GM19099 (cell line): Measurements from ENCODE around the gene KIAA0825.

Source experiments
- POLR2A ChIP-seq: IDR thresholded peaks from 3 replicates; pipeline ENCODE4 v1.6.1; 2011; ENCODE audit warnings: low read depth; ENCODE audit not compliant: insufficient read length; ENCODE audit errors: extremely low read depth

The KIAA0825 gene

DNA sequence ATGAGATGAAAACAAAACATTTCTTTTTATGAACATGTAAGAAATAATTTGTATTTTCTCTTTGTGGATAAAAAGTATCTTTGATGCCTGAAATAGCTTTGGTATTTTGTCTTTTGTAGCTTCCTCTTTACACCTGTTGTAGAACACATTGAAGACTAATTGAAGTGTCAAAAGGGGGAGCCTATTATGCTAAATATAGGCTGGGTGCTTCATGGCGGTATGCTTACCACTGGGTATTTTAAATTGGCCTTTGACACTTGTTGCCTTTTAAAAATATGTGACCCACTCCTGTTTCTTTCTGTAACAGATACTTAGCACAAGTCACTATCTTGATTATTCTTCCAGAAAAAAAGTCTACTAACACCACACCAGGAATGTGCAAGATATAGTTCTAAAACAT, 226.4 kb downstream of the KIAA0825 start:
- no peak for TF ChIP-seq POLR2A

DNA sequence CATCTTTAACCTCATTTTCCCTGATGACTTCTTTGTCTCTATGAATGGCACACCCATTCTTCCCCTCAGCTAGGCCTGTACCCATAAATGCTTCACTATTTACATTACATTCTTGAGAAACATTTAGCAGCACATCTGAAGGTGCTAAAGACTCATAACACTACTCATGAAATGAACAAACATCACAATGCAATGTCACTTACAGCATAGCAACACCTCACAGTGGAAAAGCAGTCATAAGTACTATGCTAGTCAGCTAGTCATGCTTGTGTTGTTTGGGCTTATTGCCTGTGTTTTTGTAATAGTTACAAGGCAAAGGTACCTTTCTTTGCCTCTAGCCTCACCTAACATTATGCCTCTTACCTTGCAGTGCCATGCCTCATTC, 228.9 kb downstream of the KIAA0825 start:
- TF ChIP-seq POLR2A: no peak

DNA sequence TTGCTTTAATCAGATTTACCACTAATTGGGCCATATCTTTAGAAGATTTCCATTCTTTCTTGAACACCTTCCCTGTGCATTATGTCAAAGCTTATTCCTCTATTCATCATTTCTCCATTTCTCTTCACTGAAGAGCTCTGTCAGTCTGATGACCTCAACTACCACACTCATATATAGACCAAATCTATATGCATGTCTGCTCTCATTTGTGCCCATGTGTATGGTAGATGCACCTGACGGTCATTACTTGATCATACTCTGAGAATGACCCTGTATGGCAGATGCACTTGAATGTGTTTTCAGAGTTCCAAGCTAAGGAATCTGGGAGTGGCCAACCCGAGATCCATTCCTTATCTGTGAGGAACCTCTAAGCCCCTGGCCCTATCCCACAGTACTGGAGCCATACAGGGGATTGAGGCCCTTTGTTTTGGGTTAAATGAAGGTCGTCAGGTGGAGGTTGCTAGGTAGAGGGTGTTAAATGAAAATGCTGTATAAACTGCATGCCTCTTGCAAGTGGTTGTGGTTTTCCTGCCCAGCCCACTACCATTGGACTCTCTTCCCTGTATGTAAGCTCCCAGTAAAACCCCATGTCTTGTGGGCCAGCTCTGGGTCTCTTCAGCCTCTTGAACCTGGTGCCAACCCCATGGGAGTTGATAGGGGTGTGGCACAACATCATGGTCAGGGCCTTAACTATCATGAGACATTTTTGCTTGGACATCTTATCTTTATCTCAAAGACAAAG, 229.5 kb downstream of the KIAA0825 start:
- no peak for TF ChIP-seq POLR2A

DNA sequence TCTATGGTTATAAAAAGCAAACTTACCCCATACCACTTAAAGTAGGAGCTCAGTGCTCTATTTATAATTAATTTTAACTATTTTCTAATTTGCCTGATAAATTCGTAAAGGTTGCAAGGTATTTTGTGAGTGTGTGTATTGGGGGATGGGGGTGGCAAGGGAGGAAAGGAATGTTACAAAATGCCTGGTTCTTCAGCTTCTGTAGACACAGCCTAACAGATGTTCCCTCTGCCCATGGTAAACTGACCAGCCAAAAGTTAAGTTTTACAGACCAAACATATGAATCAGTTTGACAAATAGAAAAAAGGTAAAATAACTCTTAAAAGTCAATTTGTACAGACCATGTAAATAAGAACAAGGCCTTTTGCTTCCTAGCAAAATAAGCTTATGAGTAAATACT, 232.6 kb downstream of the KIAA0825 start:
- TF ChIP-seq POLR2A: no peak

DNA sequence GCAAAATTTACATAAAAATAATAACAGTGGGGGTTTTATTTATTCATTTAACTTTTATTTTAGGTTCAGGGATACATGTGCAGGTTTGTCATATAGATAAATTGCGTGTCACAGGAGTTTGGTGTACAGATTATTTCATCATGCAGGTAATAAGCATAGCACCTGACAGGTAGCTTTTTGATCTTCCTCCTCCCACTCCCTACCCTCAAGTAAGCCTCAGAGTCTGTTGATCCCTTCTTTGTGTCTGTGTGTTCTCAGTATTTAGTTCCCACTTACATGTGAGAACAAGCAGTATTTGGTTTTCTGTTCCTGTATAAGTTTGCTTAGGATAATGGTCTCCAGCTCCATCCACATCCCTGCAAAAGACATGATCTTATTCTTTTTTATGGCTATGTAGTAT, 240.3 kb downstream of the KIAA0825 start:
- TF ChIP-seq POLR2A: no peak

DNA sequence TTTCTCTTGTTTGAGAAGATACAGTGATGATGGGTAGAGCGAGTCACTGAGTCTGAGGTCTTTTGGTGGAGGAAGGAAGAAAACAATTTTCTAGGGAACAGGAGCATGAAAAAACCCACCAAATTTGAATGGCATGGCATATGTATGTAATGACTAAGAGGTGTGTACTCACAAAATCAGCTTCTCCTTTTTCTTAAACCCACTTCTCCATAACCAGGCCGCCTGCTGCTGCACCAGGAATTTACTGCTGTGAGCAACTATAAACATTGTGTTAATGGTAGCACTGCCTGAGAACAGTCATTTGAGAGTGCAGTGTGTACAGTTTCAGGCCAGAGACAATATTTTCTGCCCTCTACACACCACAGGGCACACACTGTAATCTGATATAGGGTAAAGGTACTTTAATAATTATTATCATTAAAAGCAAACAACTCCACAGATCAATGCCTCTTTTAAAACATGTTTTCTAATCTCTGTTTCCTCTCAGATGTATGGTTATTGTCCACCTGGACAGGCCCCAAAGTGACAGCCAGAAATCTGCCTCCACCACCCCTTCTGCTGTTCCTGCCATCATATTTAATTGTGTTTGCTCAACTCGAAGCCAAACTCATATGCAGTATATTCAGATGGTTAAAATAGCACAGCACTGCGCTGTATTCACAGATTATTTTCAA, 241.6 kb downstream of the KIAA0825 start:
- TF ChIP-seq POLR2A: no peak

DNA sequence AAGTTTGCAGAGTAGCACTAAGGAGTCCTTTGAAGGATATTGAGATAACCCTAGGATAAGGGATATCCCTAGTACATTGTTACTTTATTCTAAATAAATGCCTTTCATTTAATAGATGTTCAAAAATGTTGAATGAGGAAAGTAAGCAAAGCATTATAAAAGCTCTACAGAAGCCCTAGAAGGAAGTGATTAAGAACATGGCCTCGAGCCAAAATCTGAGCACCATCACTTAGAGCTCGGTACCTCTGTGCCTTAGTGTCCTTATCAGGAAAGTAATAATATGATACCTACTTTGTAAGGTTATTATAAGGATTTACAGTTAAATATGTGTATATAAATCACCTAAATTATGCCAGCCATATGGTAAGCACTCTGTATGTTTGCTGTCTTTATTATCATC, 242.6 kb downstream of the KIAA0825 start:
- no peak for TF ChIP-seq POLR2A

DNA sequence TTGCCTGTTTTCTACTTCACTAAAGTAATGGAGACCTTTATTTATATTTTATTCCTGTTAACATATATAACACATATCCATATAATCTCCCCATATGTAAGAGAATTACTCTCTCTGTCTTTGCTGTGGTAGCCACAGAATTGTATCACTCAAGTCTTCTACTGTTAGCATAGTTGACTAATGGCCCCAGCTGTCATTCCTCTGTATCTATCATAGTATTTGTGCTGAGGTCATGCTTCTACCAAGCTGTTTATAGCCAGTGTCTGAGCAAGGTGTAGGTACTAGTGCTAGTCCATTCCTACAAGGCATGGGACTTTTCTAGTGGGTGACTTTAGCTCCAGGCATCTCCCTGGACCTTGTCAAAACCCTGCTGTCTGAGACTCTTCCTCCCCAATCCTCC, 244.1 kb downstream of the KIAA0825 start:
- TF ChIP-seq POLR2A: no peak

DNA sequence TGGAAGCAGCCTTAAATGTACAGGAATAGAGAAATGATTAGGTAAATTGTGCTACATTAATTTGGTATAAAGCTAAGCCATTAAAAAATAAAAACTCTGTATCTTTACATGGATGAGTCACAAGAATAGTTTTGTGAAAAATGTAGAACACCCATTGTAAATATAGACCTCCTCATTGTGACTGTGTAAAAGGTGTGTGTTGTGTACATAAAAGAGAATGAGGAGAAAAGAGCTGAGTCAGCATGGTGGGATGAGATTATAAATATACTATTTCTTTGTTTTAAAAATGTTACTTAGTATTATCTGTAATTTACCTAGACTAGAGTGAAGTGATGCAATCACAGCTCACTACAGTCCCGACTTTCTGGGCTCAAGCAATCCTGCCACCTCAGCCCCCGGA, 250.5 kb downstream of the KIAA0825 start:
- TF ChIP-seq POLR2A: no peak

DNA sequence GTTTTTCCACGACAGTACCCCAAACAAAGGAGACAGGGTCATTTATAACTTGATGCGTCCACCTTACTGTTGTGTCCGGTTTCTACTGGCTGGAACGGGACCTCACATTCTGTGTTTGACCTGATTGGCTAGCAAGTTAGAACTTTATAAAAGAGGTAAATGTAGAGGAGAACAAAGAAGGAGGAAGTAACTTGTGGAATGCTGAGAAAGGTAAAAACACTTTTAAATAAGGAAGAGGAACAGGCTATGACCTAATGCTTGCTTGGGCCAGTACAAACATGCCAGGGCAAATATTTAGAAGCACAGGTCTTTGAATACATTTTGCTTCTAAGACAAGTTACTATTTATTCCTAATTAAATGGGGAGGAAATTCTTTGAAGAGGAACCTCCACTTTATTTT, 251.6 kb downstream of the KIAA0825 start:
- TF ChIP-seq POLR2A: no peak

DNA sequence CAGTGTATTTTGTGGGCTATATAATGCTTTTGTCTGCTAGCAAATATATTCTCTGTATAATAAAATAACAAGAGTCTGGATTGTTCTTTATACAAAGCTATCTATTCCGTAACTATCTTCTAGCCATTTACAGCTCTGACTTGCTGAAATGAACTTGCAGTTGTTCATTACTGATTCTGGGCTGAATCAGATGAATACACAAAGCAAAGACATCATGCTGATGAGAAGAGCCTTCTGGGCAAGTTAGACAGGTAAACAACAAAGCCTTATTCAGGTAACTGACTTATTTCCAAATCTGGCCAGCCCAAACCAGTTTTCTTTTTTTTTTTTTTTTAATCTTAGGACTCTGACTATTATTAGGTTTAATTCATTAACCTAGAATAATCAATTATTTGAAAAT, 255.5 kb downstream of the KIAA0825 start:
- no peak for TF ChIP-seq POLR2A

DNA sequence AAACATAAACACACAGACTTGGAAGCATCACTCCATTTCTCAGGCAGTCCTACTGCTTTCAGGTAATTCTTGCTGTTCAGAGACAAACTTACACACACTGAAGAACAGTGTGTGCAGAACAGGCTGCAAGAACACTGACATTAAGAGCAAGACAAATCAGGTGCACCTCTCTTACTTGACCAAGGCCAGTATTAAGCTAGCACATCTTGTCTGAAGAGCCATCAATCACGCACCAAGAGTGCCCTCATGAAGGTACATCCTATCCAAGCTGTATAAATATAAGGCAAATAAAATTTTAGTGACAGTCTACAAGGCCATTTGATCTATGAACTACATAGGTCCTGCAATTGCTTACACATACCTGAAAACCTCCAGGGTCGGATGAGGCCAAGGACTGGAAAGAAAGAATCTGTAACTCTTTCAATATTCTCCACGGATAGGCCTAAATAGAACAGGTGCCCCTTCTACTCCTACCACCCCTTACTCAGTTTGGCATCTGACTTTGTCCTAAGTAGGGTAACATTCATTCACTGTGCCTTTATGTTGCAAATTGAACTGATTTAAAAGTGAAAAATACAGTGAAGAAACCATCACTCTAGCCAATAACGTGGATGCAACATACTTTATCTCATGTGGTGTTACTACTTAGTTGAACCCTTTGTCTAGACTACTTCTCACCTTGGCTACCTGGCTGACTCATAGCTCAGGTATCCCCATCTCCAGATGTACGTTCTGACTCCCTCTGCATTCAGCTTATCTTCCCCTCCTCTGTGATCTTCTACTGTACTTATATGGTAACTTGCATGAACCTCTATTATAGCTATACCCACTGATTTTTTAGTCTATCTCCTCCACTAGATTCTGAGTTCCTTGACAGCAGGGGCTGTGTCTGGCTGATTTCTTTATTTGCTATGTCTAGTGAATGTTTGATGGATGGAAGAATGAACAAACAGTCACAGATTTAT, 256.3 kb downstream of the KIAA0825 start:
- no peak for TF ChIP-seq POLR2A

DNA sequence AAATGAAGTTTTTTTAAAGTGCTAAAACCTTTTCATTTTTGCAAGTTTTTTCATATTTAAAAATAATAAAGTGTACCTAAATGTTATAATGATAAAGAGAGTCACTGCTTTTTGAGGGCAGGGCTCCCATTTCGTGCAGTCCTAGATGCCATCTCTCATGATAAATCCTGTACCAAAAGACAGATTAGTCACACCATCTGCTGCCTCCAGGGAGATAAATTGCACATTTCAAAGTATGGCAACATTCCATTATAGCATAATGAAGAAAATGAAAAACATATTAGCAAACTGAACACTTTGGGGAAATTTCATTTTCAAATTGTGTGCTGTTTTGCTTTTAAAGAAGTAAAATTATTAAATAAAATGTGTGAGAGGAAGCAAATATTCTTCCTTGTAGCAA, 257.2 kb downstream of the KIAA0825 start:
- no peak for TF ChIP-seq POLR2A

DNA sequence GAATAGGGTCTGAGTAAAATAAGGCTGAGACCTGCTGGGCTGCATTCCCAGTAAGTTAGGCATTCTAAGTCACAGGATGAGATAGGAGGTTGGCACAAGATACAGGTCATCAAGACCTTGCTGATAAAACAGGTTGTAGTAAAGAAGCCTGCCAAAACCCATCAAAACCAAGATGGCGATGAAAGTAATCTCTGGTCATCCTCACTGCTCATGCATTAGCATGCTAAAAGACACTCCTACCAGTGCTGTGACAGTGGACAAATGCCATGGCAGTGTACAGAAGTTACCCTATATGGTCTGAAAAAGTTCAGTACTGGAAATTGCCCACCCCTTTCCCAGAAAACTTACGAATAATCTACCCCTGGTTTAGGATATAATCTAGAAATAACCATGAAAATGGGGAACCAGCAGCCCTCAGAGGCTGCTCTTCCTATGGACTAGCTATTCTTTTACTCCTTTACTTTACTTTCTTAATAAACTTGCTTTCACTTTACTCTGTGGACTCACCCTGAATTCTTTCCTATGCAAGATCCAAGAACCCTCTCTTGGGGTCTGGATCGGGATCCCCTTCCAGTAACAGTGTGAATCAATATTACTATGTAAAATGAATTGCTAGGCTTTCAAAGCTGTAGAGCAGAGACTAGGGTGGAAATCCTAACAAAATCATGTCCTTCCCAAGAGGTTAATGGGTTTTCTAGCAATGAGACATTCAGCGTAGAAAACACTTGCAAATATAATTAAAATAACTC, 257.8 kb downstream of the KIAA0825 start:
- no peak for TF ChIP-seq POLR2A

DNA sequence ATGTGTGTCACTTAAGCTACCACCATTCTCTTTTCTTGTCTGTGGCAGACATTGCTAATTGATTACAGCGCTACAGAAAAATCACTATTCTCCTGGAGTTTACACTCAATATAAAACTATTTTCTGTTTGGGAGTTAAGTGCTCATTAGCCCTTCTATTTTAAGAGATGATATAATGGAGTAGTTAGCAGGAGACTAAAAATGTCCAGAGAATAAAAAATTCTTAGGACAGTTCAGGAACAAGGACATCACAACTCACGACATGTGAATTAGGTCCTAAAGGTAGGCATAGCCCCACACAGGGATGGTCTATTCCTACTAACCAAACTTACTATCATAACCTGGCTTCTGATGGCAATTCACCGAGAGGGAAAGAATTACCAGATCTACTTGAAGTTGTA, 258.5 kb downstream of the KIAA0825 start:
- TF ChIP-seq POLR2A: no peak
